Measurements from ENCODE around the gene NPAS1.
"Not testable (repeated sequence)": the region's sequence is repeated elsewhere in the genome, so short reads cannot be mapped to it uniquely, and the experiment has no call there.

Gene NPAS1

GRCh38 chr19:47045867-47046470 lies 26.3 kb downstream of the NPAS1 start:
- DNase-seq (ENCODE audit: low read depth, low spot score), result no peak

- no peak for DNase-seq (ENCODE audit: low read depth, low spot score)
Measured at GRCh38 chr19:47047272-47047762, 27.7 kb downstream of the NPAS1 start.

- DNase-seq (ENCODE audit: low read depth, low spot score), result peak; percentile 40
Measured at GRCh38 chr19:47047763-47048405, 28.2 kb downstream of the NPAS1 start.

- DNase-seq (ENCODE audit: low read depth, low spot score), result no peak
Measured at GRCh38 chr19:47049307-47049700, 29.7 kb downstream of the NPAS1 start.

- DNase-seq (ENCODE audit: low read depth, low spot score), result not testable (repeated sequence)
Measured at GRCh38 chr19:47050562-47050961, 30.9 kb downstream of the NPAS1 start.

GRCh38 chr19:47056411-47056810 lies 36.8 kb downstream of the NPAS1 start:
- DNase-seq (ENCODE audit: low read depth, low spot score), result no peak

- DNase-seq (ENCODE audit: low read depth, low spot score), result no peak
Measured at GRCh38 chr19:47057328-47057727, 37.7 kb downstream of the NPAS1 start.

- DNase-seq (ENCODE audit: low read depth, low spot score), result no peak
Measured at GRCh38 chr19:47058621-47059022, 39.0 kb downstream of the NPAS1 start.

- DNase-seq (ENCODE audit: low read depth, low spot score), result no peak
Measured at GRCh38 chr19:47063874-47064273, 44.2 kb downstream of the NPAS1 start.

- DNase-seq (ENCODE audit: low read depth, low spot score), result no peak
Measured at GRCh38 chr19:47065242-47065641, 45.6 kb downstream of the NPAS1 start.

- no peak for DNase-seq (ENCODE audit: low read depth, low spot score)
Measured at GRCh38 chr19:47066376-47067214, 47.0 kb downstream of the NPAS1 start.

- no peak for DNase-seq (ENCODE audit: low read depth, low spot score)
Measured at GRCh38 chr19:47067215-47067847, 47.7 kb downstream of the NPAS1 start.

GRCh38 chr19:47068246-47068645 lies 48.6 kb downstream of the NPAS1 start:
- DNase-seq (ENCODE audit: low read depth, low spot score), result no peak

GRCh38 chr19:47068876-47069406 lies 49.3 kb downstream of the NPAS1 start:
- no peak for DNase-seq (ENCODE audit: low read depth, low spot score)

GRCh38 chr19:47069795-47070194 lies 50.2 kb downstream of the NPAS1 start:
- no peak for DNase-seq (ENCODE audit: low read depth, low spot score)

- no peak for DNase-seq (ENCODE audit: low read depth, low spot score)
Measured at GRCh38 chr19:47070756-47071155, 51.1 kb downstream of the NPAS1 start.

- no peak for DNase-seq (ENCODE audit: low read depth, low spot score)
Measured at GRCh38 chr19:47071731-47072130, 52.1 kb downstream of the NPAS1 start.

GRCh38 chr19:47072323-47072722 lies 52.7 kb downstream of the NPAS1 start:
- DNase-seq (ENCODE audit: low read depth, low spot score), result no peak

- DNase-seq (ENCODE audit: low read depth, low spot score), result no peak
Measured at GRCh38 chr19:47073574-47073973, 53.9 kb downstream of the NPAS1 start.

GRCh38 chr19:47074621-47075020 lies 55.0 kb downstream of the NPAS1 start:
- no peak for DNase-seq (ENCODE audit: low read depth, low spot score)

GRCh38 chr19:47075179-47075810 lies 55.7 kb downstream of the NPAS1 start:
- DNase-seq (ENCODE audit: low read depth, low spot score), result no peak

Measured in activated CD4-positive, CD25-positive, alpha-beta regulatory T cell treated with anti-CD3 and anti-CD28 coated beads, Interleukin-2, amount 50 U/mL, for 16 hours (primary cell).